ENCODE results near the gene HOXC9. TPM values are rescaled to one million over a fixed set of nuclear protein-coding genes. Genes with fewer than 3 reads are reported as not detected.

HOXC9 gene
- total RNA-seq, 1 donor, result not detected

DNA sequence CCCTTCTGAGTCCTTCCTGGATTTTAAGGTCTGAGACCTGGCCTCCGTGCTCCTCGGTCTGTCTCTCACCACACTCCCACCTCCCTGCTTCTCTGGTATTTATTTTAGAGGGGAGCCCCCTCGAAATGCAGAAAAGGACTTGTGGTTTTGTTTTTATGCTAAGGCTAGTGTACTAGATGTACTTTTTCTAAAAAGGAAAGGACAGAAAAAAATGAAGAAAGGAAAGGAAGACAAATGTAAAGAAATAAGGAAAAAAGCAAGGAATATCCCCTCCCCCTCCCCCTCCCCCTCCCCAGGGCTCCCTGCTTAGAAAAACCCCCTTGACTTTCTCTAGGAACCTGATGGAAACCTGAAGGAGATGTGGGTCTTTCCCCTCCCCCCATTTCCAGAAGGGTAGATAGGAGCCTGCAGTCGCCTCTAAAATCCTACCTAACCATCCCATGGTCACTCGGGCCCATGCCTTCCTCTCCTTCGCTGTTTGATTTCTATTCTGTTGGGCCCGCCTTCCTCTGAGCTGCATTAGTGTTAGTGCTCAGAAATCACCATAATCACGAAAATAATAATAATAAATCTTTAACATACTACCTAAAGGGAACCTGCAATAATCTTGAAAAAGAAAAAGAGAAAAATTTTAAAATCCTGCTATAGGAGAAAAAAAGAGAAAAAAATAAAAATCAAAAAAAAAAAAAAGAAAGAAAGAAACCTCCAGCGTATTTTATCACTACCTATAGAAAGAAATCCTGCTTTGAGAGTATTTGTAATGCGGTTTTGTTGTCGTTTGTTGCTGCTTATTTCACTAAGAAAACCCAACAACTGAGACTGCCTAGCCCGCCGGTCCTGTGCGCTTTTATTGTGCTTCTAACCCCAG lies 11.9 kb downstream of the HOXC9 start:
- no peak for DNase-seq (ENCODE audit: low read depth in 2 of 3, low spot score in 2 of 3)

DNA sequence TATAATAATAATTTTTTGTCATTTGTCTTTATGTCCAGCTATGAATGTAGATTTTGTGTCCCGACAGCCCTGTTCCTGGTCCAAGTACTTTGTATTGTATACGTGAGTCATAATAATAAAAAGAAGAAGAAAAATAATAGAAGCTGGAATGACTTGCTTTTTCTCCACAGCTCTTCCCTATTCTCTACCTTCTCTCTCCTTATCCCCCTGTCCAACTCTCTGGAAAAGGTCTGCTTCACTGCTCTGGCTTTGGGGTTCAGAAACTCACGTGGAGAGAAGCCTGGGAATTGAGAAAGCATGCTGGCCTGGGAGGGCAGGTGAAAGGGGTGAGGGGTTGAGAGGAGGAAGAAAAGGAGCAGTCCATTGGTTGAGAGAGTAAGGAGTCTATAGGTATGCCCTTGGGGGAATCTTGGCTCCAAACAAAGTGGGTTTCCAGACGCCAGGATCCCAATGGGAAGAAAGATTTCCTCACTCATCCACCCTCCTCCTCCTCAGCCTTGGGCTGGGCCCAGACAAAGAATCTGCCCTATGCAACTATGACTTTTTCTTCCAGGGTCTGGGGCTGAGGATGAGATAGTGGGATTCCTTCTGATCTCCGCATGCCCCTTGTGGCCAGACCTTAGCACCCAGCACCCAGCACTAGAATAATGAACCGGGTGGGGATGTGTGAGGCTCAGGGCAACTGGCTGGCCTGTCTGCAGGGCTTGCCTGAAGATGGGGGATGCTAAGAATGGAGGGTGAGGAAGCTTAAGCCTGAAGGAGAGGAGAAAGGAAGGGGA lies 12.9 kb downstream of the HOXC9 start:
- no peak for DNase-seq (ENCODE audit: low read depth in 2 of 3, low spot score in 2 of 3)

GRCh38 chr12:54014377-54015017 lies 14.5 kb downstream of the HOXC9 start:
- no peak for DNase-seq (ENCODE audit: low read depth in 2 of 3, low spot score in 2 of 3)

GRCh38 chr12:54015018-54015931 lies 15.3 kb downstream of the HOXC9 start:
- DNase-seq (ENCODE audit: low read depth in 2 of 3, low spot score in 2 of 3), result no peak

DNA sequence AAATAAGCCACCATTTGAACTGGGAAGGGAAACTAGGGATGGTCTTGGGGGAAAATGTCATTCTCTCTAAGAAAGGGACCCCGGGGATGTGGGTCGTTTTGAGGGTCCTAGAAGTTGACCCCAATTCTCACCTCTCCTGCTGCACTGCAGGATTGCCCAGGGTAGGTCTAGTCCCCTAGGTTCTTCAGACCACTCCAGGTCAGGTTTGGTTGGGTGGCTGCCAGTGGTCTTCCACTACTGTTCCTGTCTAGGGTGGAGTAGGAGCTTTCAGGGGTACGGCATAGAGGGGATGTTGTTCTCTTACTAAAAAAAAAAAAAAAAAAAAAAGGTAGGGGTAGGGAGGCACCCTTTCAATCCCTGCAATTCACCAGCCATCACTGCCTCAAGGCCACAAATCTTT lies 16.1 kb downstream of the HOXC9 start:
- no peak for DNase-seq (ENCODE audit: low read depth in 2 of 3, low spot score in 2 of 3)

DNA sequence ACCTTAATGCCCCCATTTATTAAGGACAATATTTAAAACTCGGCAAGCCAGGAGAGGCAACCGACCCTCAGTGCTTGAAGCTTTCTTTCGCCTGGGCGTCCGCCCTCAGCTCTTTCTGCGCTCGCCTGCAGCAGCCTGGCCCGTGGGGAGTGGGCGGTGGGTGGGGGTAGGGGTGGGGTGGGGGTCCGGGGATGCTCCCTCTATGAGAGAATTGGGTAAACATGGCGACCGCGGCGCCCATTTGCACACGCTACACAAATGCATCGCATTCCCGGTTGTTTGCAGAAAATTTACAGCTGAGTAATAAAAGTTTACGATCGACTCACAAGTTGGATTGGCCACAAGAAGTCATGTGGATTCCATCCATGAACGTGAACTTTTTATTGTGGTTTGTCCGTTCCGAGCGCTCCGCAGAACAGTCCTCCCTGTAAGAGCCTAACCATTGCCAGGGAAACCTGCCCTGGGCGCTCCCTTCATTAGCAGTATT lies 16.6 kb downstream of the HOXC9 start:
- no peak for DNase-seq (ENCODE audit: low read depth in 2 of 3, low spot score in 2 of 3)

DNA sequence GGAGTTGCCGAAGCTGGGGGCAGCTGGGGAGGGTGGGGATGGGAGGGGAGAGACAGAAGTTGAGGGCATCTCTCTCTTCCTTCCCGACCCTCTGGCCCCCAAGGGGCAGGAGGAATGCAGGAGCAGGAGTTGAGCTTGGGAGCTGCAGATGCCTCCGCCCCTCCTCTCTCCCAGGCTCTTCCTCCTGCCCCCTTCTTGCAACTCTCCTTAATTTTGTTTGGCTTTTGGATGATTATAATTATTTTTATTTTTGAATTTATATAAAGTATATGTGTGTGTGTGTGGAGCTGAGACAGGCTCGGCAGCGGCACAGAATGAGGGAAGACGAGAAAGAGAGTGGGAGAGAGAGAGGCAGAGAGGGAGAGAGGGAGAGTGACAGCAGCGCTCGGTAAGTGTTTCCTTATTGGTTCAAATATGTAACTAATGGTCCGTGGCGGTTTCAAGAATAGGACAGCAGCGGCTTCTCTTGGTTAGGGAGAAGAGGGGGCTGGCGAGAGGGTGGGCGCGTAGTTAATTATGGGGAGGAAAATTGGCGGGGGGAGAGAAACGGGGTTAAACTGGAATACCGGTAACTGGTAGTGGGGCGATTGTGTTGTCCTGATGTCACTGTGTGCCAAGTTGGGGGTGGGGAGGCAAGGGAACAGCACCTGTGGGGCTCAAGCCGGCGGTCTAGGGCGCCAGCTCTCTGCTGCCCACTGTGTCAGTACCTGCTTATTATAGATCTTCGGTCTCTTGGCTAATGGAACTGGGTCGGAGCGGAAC lies 17.2 kb downstream of the HOXC9 start:
- DNase-seq (ENCODE audit: low read depth in 2 of 3, low spot score in 2 of 3), result no peak

- peak in 2 of 3 donors; percentile 62 for DNase-seq (ENCODE audit: low read depth in 2 of 3, low spot score in 2 of 3)
These were observed 18.0 kb downstream of the HOXC9 start for GRCh38 chr12:54017878-54018467.

- DNase-seq (ENCODE audit: low read depth in 2 of 3, low spot score in 2 of 3), result no peak
These were observed 18.6 kb downstream of the HOXC9 start for GRCh38 chr12:54018468-54018984.

DNA sequence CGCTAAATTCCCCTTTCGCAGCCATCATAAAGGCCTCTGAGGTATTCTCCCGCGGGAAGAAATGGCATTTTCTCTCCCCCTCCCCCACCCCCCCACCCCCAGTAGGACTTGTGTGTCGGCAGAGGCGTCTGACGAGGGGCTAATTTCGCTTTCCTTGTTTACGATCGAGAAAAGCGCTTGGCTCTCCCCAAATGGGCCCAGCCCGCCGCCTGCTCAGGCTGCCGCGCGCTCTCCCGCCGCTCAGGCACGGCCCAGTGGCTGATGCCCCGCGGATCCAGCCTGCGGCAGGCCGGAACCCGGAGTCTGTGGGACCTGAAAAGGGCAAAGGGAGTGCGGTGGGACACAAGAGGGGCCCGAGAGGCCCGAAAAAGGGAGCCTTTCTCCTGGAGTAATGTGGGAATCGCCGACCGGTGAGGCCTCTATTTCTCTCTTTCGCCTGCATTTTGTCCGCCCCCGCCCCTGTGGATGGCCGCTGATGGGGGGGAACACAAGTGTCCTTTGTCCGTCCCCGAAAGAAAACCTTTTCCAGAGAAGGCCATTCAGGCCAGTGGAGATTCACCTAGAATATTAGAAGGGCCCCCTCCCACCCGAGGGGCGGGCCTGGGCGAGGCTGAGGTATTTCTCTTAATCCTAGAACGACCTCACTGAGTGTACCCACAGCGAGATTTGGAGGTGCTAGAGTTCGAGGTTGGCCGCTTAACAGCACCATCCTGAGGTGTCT lies 19.3 kb downstream of the HOXC9 start:
- no peak for DNase-seq (ENCODE audit: low read depth in 2 of 3, low spot score in 2 of 3)

GRCh38 chr12:54019924-54020590 lies 20.1 kb downstream of the HOXC9 start:
- DNase-seq (ENCODE audit: low read depth in 2 of 3, low spot score in 2 of 3), result no peak

- DNase-seq (ENCODE audit: low read depth in 2 of 3, low spot score in 2 of 3), result no peak
These were observed 20.8 kb downstream of the HOXC9 start for GRCh38 chr12:54020591-54021405.

DNA sequence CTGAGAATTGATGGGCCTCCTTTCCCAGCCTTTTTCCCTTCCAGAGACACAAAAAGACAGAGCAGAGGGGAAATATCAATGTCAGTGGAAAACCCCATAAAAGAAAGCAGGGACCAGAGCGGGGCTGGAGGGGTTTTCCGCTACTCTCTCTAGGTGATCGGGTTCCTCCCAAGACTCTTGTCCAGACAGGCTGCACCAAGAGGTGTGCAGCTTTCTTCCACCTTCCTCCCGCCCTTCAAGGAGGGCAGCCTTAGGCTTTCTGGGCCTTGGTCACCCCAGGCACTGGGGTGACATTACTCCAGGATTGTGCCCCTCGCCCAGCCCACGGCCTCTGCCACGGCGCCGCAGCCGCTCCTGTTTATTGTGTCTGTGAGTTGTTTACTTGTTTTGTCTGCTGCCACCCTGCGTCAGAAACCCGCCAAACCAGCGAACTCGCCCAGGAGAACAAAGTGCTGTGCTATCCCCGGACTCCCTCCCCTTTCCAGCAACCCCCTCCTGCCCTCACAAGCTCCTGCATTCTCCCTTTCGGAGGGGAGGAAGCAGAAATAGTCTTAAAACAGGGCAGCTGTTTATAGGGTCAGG lies 21.6 kb downstream of the HOXC9 start:
- DNase-seq (ENCODE audit: low read depth in 2 of 3, low spot score in 2 of 3), result no peak

GRCh38 chr12:54022960-54023884 lies 23.3 kb downstream of the HOXC9 start:
- DNase-seq (ENCODE audit: low read depth in 2 of 3, low spot score in 2 of 3), result no peak

DNA sequence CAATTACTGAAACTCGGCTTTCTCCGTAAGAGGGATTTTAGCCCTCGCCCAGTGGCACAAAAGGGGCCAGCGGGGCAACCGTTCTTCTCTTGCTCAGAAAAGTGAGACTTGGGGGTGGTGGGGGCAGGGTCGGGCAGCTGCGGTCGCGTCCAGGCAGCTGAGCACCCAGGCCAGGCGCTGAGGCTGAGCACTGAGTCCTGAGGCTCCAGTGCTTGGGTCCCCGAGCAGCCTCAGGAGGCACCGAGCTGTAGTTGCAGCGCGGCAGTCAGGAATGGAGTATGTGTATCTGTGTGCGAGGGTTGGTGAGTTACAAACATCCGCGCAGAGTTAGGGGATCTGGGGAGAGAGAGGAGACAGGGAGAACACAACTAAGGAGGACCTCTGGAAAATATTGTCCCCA lies 24.2 kb downstream of the HOXC9 start:
- no peak for DNase-seq (ENCODE audit: low read depth in 2 of 3, low spot score in 2 of 3)

Measured in hematopoietic multipotent progenitor cell (in vitro differentiated cells).